Measurements from ENCODE around the gene AQP2. TPM values are rescaled to one million over a fixed set of nuclear protein-coding genes. Genes with fewer than 3 reads are reported as not detected.

Gene AQP2
- total and polyA plus RNA-seq, 2 donors from 2014 or later, result 122 to 666 TPM

DNA sequence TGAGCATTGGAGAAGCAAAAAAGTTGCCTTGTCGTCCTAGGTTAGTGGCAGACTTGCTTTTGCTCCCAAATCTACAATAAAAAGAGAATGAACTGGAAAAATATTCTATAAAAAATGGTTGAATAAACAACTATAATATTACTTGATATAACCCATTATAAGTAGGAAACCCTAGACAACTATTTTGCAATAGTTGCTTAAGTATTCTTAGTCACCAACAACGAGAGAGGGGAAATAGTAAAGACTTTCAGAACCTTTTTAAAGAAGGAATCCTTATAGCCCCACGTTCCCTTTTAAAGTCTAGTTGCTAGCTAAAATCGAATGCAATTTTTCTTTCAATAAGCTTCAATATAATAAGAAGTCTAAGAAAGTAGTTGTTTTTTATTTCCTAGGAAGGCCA lies 39.7 kb downstream of the AQP2 start:
- Histone ChIP-seq H3K4me3 (ENCODE audit: low read length in 3 of 3) (no peak overlapping the region), H3K9ac (ENCODE audit: low read length in 3 of 3) (no peak overlapping the region), H3K4me1 (ENCODE audit: control insufficient read depth in 2 of 3, insufficient read depth in 2 of 3, low read depth in 1 of 3, low read length in 3 of 3) (peaks cover 0 to 6% (median 5%) of the 10 kb centered on the region in 3 donors), H3K27me3 (ENCODE audit: control insufficient read depth, insufficient read depth, low read length) (no peaks in the 10 kb centered on the region), H3K9me3 (ENCODE audit: control insufficient read depth in 2 of 3, insufficient read depth in 1 of 3, low read length in 3 of 3) (no peaks in the 10 kb centered on the region), H3K27ac (ENCODE audit: low read depth in 2 of 2, low read length in 2 of 2) (no peak overlapping the region), H3K36me3 (ENCODE audit: control insufficient read depth in 2 of 3, insufficient read depth in 3 of 3, low read length in 3 of 3) (peaks cover 0 to 2% (median 0%) of the 10 kb centered on the region in 3 donors)
- DNase-seq, result no peak
- TF ChIP-seq CTCF (IDR thresholded peaks at IDR 0.05; ENCODE audit: borderline replicate concordance, extremely low read depth, insufficient read depth), result no peak
- intact Hi-C loops (cut with DNase I), result no loop called here
- no peak for FAIRE-seq

DNA sequence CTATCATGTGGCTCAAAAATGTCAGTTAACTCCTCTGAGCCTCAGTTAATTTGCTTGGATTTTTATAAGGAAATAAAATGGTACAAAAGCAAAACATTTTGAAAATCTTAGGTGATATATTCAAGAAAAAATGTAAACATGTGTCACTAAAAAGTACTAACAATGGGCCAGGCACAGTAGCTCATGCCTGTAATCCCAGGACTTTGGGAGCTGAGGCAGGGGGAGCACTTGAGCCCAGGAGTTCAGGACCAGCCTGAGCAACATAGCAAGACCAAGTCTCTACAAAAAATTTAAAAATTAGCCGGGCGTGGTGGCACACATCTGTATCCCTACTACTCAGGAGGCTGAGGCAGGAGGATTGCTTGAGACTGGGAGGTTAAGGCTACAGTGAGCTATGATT lies 47.9 kb downstream of the AQP2 start:
- intact Hi-C loops (cut with DNase I), result no loop called here
- peaks cover 0 to 2% (median 0%) of the 10 kb centered on the region in 3 donors for H3K36me3 ChIP-seq (ENCODE audit: control insufficient read depth in 2 of 3, insufficient read depth in 3 of 3, low read length in 3 of 3)

DNA sequence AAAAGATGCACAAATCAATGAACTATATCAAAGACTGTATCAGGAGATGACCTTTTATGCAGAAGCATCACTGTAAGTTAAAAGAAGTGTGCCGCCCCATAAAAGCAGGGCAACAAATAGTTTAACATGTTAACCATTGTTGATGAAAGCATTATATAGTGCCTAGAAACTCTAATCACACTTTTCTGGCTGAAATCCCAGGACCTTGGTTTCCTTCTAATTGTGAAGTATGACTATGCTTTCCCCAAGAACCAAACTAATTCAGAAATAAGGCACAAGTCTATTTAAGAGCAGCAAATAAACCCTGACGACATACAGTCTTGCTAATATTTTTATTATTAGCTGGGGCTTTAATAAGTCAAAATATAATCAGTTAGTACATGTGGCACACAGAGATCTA lies 53.1 kb downstream of the AQP2 start:
- intact Hi-C loops (cut with DNase I), result no loop called here
- H3K27me3 ChIP-seq (ENCODE audit: control insufficient read depth, insufficient read depth, low read length), result no peaks in the 10 kb centered on the region
- H3K36me3 ChIP-seq (ENCODE audit: control insufficient read depth in 2 of 3, insufficient read depth in 3 of 3, low read length in 3 of 3), result peaks cover 0 to 4% (median 0%) of the 10 kb centered on the region in 3 donors
- TF ChIP-seq CTCF (IDR thresholded peaks at IDR 0.05; ENCODE audit: borderline replicate concordance, extremely low read depth, insufficient read depth), result no peak
- no peak overlapping the region for H3K9ac ChIP-seq (ENCODE audit: low read length in 3 of 3)
- no peak overlapping the region for H3K27ac ChIP-seq (ENCODE audit: low read depth in 2 of 2, low read length in 2 of 2)
- FAIRE-seq, result no peak
- no peak for DNase-seq
- H3K4me3 ChIP-seq (ENCODE audit: low read length in 3 of 3), result no peak overlapping the region
- H3K4me1 ChIP-seq (ENCODE audit: control insufficient read depth in 2 of 3, insufficient read depth in 2 of 3, low read depth in 1 of 3, low read length in 3 of 3), result no peaks in the 10 kb centered on the region
- no peaks in the 10 kb centered on the region for H3K9me3 ChIP-seq (ENCODE audit: control insufficient read depth in 2 of 3, insufficient read depth in 1 of 3, low read length in 3 of 3)

More for the DNA sequence above, 47.9 kb downstream of the AQP2 start:
- Histone ChIP-seq H3K27ac (ENCODE audit: low read depth in 2 of 2, low read length in 2 of 2) (no peak overlapping the region), H3K9me3 (ENCODE audit: control insufficient read depth in 2 of 3, insufficient read depth in 1 of 3, low read length in 3 of 3) (no peaks in the 10 kb centered on the region), H3K4me3 (ENCODE audit: low read length in 3 of 3) (no peak overlapping the region), H3K4me1 (ENCODE audit: control insufficient read depth in 2 of 3, insufficient read depth in 2 of 3, low read depth in 1 of 3, low read length in 3 of 3) (no peaks in the 10 kb centered on the region), H3K9ac (ENCODE audit: low read length in 3 of 3) (no peak overlapping the region), H3K27me3 (ENCODE audit: control insufficient read depth, insufficient read depth, low read length) (no peaks in the 10 kb centered on the region)
- TF ChIP-seq CTCF (IDR thresholded peaks at IDR 0.05; ENCODE audit: borderline replicate concordance, extremely low read depth, insufficient read depth), result no peak
- DNase-seq, result no peak
- no peak for FAIRE-seq

GRCh38 chr12:50004696-50005095 lies 54.2 kb downstream of the AQP2 start:
- no peaks in the 10 kb centered on the region for H3K4me1 ChIP-seq (ENCODE audit: control insufficient read depth in 2 of 3, insufficient read depth in 2 of 3, low read depth in 1 of 3, low read length in 3 of 3)
- DNase-seq (no peak), FAIRE-seq (no peak)
- H3K9ac ChIP-seq (ENCODE audit: low read length in 3 of 3), result no peak overlapping the region
- peaks cover 0 to 2% (median 0%) of the 10 kb centered on the region in 3 donors for H3K36me3 ChIP-seq (ENCODE audit: control insufficient read depth in 2 of 3, insufficient read depth in 3 of 3, low read length in 3 of 3)
- H3K27me3 ChIP-seq (ENCODE audit: control insufficient read depth, insufficient read depth, low read length), result no peaks in the 10 kb centered on the region
- no peaks in the 10 kb centered on the region for H3K9me3 ChIP-seq (ENCODE audit: control insufficient read depth in 2 of 3, insufficient read depth in 1 of 3, low read length in 3 of 3)
- no peak for TF ChIP-seq CTCF (IDR thresholded peaks at IDR 0.05; ENCODE audit: borderline replicate concordance, extremely low read depth, insufficient read depth)
- intact Hi-C loops (cut with DNase I), result no loop called here
- H3K4me3 ChIP-seq (ENCODE audit: low read length in 3 of 3), result no peak overlapping the region
- H3K27ac ChIP-seq (ENCODE audit: low read depth in 2 of 2, low read length in 2 of 2), result no peak overlapping the region
